ENCODE measurements around the gene KDM4E. TPM values are rescaled to one million over a fixed set of nuclear protein-coding genes. Genes with fewer than 3 reads are reported as not detected.

The KDM4E gene
- total and polyA plus RNA-seq, 10 of the 15 experiments (the other 5 are each of a cell fraction or from before 2014, with no cell fraction given) = not detected

DNA sequence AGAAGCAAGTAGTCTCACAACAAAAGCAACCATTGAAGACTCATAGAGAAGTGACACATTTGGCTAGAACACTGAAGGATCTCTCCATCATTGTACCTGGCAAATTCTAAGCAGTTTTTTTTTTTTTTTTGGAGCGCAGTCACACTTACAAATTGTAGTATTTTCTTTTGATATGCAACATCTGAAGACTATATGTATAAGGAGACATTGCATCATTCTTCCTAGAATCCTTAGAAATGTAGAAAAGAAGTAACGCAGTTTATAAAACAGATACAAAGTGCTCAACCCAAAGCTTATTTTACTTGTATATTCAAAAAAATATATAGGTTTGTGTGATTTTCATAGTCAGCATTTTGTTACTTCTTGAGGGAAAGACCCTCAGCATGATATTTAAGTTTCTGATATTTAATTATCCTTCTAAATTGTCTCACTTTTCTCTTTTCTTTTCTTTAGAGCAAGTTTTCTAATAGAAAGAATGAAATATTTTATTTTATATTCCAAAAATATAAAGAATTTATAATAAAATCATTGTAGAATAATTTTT, 31.6 kb upstream of the KDM4E start:
- Histone ChIP-seq H3K27me3 (replicated peaks in 1 of 2; ENCODE audit: control insufficient read depth in 2 of 2, insufficient read depth in 2 of 2, low read length in 1 of 2) (no peaks in the 10 kb centered on the region), H2AFZ (ENCODE audit: control insufficient read depth, low read depth, low read length) (no peak overlapping the region), H3K4me2 (ENCODE audit: control insufficient read depth, insufficient read depth) (no peak overlapping the region), H3K4me1 (ENCODE audit: control insufficient read depth, insufficient read depth, low read length) (no peaks in the 10 kb centered on the region), H3K9ac (ENCODE audit: control insufficient read depth, insufficient read depth, low read length) (no peak overlapping the region), H4K20me1 (ENCODE audit: control insufficient read depth, insufficient read depth) (no peaks in the 10 kb centered on the region), H3K36me3 (ENCODE audit: control insufficient read depth in 2 of 2, insufficient read depth in 2 of 2, low read length in 1 of 2) (no peaks in the 10 kb centered on the region), H3K9me3 (replicated peaks; ENCODE audit: control insufficient read depth, insufficient read depth, low read length) (no peaks in the 10 kb centered on the region), H3K4me3 (no peak overlapping the region), H3K79me2 (ENCODE audit: control insufficient read depth, insufficient read depth, low read length) (no peaks in the 10 kb centered on the region), H3K27ac (ENCODE audit: control insufficient read depth, insufficient read depth) (no peak overlapping the region)
- 96% methylated on average over 2 of the region's 2 CpGs for WGBS (ENCODE audit: insufficient coverage, insufficient replicate concordance, low lambda C conversion rate, missing lambda C conversion rate)
- intact Hi-C loops (cut with micrococcal nuclease; ENCODE audit: unreplicated experiment) (no loop called here), in situ Hi-C loops (cut with MboI) (no loop called here)
- BruUV-seq (replicated peaks) = no TSS peak
- DNase-seq (ENCODE audit: low read depth, low spot score) (no peak), ATAC-seq (no peak), FAIRE-seq (no peak)
- SMC1A ChIA-PET (ENCODE audit: uncharacterized antibody, unreplicated experiment) = interaction anchor here (0.6 kb wide), 1 partner anchor 74 kb away, joined by 3 read pairs; no protein-coding TSS in a partner anchor
- POLR2A ChIA-PET = no interaction called here
- TF ChIP-seq ZNF207 (IDR thresholded peaks at IDR 0.05; ENCODE audit: borderline replicate concordance) = no peak
- RAD21 ChIA-PET (ENCODE audit: unreplicated experiment) = no interaction called here
- CTCF ChIA-PET = no interaction called here

DNA sequence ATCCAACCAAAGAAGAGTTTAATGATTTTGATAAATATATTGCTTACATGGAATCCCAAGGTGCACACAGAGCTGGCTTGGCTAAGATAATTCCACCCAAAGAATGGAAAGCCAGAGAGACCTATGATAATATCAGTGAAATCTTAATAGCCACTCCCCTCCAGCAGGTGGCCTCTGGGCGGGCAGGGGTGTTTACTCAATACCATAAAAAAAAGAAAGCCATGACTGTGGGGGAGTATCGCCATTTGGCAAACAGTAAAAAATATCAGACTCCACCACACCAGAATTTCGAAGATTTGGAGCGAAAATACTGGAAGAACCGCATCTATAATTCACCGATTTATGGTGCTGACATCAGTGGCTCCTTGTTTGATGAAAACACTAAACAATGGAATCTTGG, 27.6 kb upstream of the KDM4E start:
- ChIA-PET POLR2A (no interaction called here), CTCF (no interaction called here), SMC1A (ENCODE audit: uncharacterized antibody, unreplicated experiment) (no interaction called here), RAD21 (ENCODE audit: unreplicated experiment) (no interaction called here)
- Histone ChIP-seq H3K27ac (ENCODE audit: control insufficient read depth, insufficient read depth) (no peak overlapping the region), H3K4me1 (ENCODE audit: control insufficient read depth, insufficient read depth, low read length) (no peaks in the 10 kb centered on the region), H3K27me3 (replicated peaks in 1 of 2; ENCODE audit: control insufficient read depth in 2 of 2, insufficient read depth in 2 of 2, low read length in 1 of 2) (no peaks in the 10 kb centered on the region), H3K4me2 (ENCODE audit: control insufficient read depth, insufficient read depth) (no peak overlapping the region), H3K4me3 (no peak overlapping the region), H2AFZ (ENCODE audit: control insufficient read depth, low read depth, low read length) (no peak overlapping the region), H3K36me3 (ENCODE audit: control insufficient read depth in 2 of 2, insufficient read depth in 2 of 2, low read length in 1 of 2) (no peaks in the 10 kb centered on the region), H3K9me3 (replicated peaks; ENCODE audit: control insufficient read depth, insufficient read depth, low read length) (no peaks in the 10 kb centered on the region), H3K9ac (ENCODE audit: control insufficient read depth, insufficient read depth, low read length) (no peak overlapping the region), H4K20me1 (ENCODE audit: control insufficient read depth, insufficient read depth) (no peaks in the 10 kb centered on the region), H3K79me2 (ENCODE audit: control insufficient read depth, insufficient read depth, low read length) (no peaks in the 10 kb centered on the region)
- TF ChIP-seq NBN (IDR thresholded peaks at IDR 0.05) (no peak), CHD1 (IDR thresholded peaks at IDR 0.05; ENCODE audit: low read depth, low read length) (no peak), POLR2AphosphoS2 (IDR thresholded peaks at IDR 0.05; ENCODE audit: low read depth, low read length) (no peak), RB1 (IDR thresholded peaks at IDR 0.05; ENCODE audit: borderline replicate concordance) (no peak), POLR2A (IDR thresholded peaks at IDR 0.05; ENCODE audit: low read depth, low read length) (no peak)
- TF ChIP-seq, protein P1, sequence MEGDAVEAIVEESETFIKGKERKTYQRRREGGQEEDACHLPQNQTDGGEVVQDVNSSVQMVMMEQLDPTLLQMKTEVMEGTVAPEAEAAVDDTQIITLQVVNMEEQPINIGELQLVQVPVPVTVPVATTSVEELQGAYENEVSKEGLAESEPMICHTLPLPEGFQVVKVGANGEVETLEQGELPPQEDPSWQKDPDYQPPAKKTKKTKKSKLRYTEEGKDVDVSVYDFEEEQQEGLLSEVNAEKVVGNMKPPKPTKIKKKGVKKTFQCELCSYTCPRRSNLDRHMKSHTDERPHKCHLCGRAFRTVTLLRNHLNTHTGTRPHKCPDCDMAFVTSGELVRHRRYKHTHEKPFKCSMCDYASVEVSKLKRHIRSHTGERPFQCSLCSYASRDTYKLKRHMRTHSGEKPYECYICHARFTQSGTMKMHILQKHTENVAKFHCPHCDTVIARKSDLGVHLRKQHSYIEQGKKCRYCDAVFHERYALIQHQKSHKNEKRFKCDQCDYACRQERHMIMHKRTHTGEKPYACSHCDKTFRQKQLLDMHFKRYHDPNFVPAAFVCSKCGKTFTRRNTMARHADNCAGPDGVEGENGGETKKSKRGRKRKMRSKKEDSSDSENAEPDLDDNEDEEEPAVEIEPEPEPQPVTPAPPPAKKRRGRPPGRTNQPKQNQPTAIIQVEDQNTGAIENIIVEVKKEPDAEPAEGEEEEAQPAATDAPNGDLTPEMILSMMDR (IDR thresholded peaks at IDR 0.05 in 2 of 3, conservative IDR thresholded peaks at IDR 0.05 in 1 of 3; ENCODE audit: control insufficient read depth in 2 of 3, extremely low read depth in 1 of 3, insufficient read depth in 1 of 3, low read depth in 3 of 3, low read length in 3 of 3) = 0 out of 6 replicates have a peak, but pooled peaks of 1 of the 3 experiments have one; percentile 14
- ATAC-seq (0 out of 3 replicates have a peak, but pooled peaks have one; percentile 39), DNase-seq (ENCODE audit: low read depth, low spot score) (no peak), FAIRE-seq (no peak)
- BruUV-seq (replicated peaks) = no TSS peak
- WGBS (ENCODE audit: insufficient coverage, insufficient replicate concordance, low lambda C conversion rate, missing lambda C conversion rate) = 96% methylated on average over 6 of the region's 6 CpGs
- intact Hi-C loops (cut with micrococcal nuclease; ENCODE audit: unreplicated experiment) (no loop called here), in situ Hi-C loops (cut with MboI) (no loop called here)

All from GM12878 (cell line).